B cell (primary cell): ENCODE results near the gene ZBTB14. TPM values are rescaled to one million over a fixed set of nuclear protein-coding genes. Genes with fewer than 3 reads are reported as not detected.

Experiments used
- ATAC-seq: fragments of 200-7000 bp; cut with Tn5 transposase; one replicate; pipeline ENCODE4 v1.10.0; 2021; ENCODE audit warnings: low read depth, mild to moderate bottlenecking, moderate number of reproducible peaks, moderate library complexity
- CTCF ChIA-PET: fragments of 350-600 bp; sonication (Branson Sonifier 250); formaldehyde crosslinking; loops from one replicate; lab custom pipeline; 2021; ENCODE audit warnings: antibody characterized with exemption, inconsistent platforms; lab: Charles Lee
- POLR2A ChIA-PET: fragments of 350-600 bp; sonication (Branson Sonifier 250); formaldehyde crosslinking; loops from one replicate; lab custom pipeline; 2021; ENCODE audit warnings: antibody characterized with exemption; lab: Charles Lee
- DNase-seq: peaks from one replicate; pipeline ENCODE4 v3.0.0; 2013
- H2AFZ ChIP-seq: 2 replicates; pipeline ENCODE4 v1.6.1; 2012; ENCODE audit warnings: mild to moderate bottlenecking, low read depth, low read length; ENCODE audit not compliant: insufficient read depth, poor library complexity, severe bottlenecking
- H3K27ac ChIP-seq, 2 donors: 1 replicate in 1 of 2; 2 replicates in 1 of 2; pipeline ENCODE4 v1.5.1; 2012 to 2013; ENCODE audit warnings: low read length in 2 of 2, mild to moderate bottlenecking in 2 of 2, moderate library complexity in 1 of 2
- H3K27me3 ChIP-seq, 4 experiments: fragments of 200-600 bp in 1 of 4; sonication (generic) in 1 of 4; replicated peaks in 1 of 4; 1 replicate in 2 of 4; 2 replicates in 2 of 4; pipeline versions ENCODE4 v1.6.1 to v1.7.0; 2013 to 2016; ENCODE audit warnings: low read length in 3 of 4, mild to moderate bottlenecking in 2 of 4, mixed read lengths in 1 of 4, moderate library complexity in 1 of 4; ENCODE audit not compliant: insufficient read depth in 4 of 4, control insufficient read depth in 3 of 4; ENCODE audit errors: control extremely low read depth in 1 of 4
- H3K36me3 ChIP-seq, 2 experiments: replicated peaks in 1 of 2; 1 replicate in 1 of 2; 2 replicates in 1 of 2; pipeline versions ENCODE4 v1.6.1 to v1.7.1; 2013; ENCODE audit warnings: low read length in 1 of 2; ENCODE audit not compliant: insufficient read depth in 2 of 2, control insufficient read depth in 1 of 2; ENCODE audit errors: control extremely low read depth in 1 of 2, extremely low read depth in 1 of 2
- H3K4me1 ChIP-seq, 2 donors: fragments of 200-600 bp in 1 of 2; sonication (generic) in 1 of 2; 1 replicate in 1 of 2; 2 replicates in 1 of 2; pipeline versions ENCODE4 v1.5.1 to v1.6.1; 2013 to 2017; ENCODE audit warnings: low read length in 2 of 2; ENCODE audit not compliant: control insufficient read depth in 2 of 2, insufficient read depth in 2 of 2
- H3K4me2 ChIP-seq: replicated peaks from 2 replicates; pipeline ENCODE3; 2012; ENCODE audit warnings: mild to moderate bottlenecking, low read depth, low read length; ENCODE audit not compliant: poor library complexity, severe bottlenecking
- H3K4me3 ChIP-seq, 5 experiments: fragments of 200-600 bp in 1 of 5; sonication (generic) in 1 of 5; 1 replicate in 3 of 5; 2 replicates in 2 of 5; pipeline versions ENCODE4 v1.5.1 to v1.7.0; 2011 to 2016; ENCODE audit warnings: low read length in 4 of 5, mild to moderate bottlenecking in 4 of 5, low read depth in 2 of 5, control low read depth in 1 of 5, moderate library complexity in 1 of 5; ENCODE audit not compliant: insufficient read depth in 1 of 5; ENCODE audit errors: control extremely low read depth in 1 of 5, extremely low read depth in 1 of 5
- H3K79me2 ChIP-seq: fragments of 200-600 bp; sonication (generic); one replicate; pipeline ENCODE4 v1.6.0; 2016; ENCODE audit warnings: low read length; ENCODE audit not compliant: control insufficient read depth, insufficient read depth
- H3K9ac ChIP-seq: fragments of 200-600 bp; sonication (generic); 2 replicates; pipeline ENCODE4 v1.6.1; 2017; ENCODE audit warnings: mild to moderate bottlenecking, low read length, moderate library complexity
- H3K9me3 ChIP-seq, 3 donors: one replicate each; pipeline versions ENCODE4 v1.6.1 to v1.7.1; 2013; ENCODE audit warnings: low read length in 2 of 3; ENCODE audit not compliant: control insufficient read depth in 2 of 3, insufficient read depth in 1 of 3; ENCODE audit errors: control extremely low read depth in 1 of 3
- H4K20me1 ChIP-seq: 2 replicates; pipeline ENCODE4 v1.6.0; 2012; ENCODE audit warnings: mild to moderate bottlenecking, low read length; ENCODE audit not compliant: insufficient read depth, control insufficient read depth, poor library complexity, severe bottlenecking
- H3K27ac Mint-ChIP-seq: one replicate; pipeline ENCODE4 v1.8.0; 2021; ENCODE audit warnings: mixed read lengths
- H3K27me3 Mint-ChIP-seq: one replicate; pipeline ENCODE4 v1.8.0; 2021; ENCODE audit warnings: mixed read lengths
- H3K4me1 Mint-ChIP-seq: one replicate; pipeline ENCODE4 v1.8.0; 2021; ENCODE audit warnings: mixed read lengths
- H3K4me3 Mint-ChIP-seq: one replicate; pipeline ENCODE4 v1.8.0; 2021; ENCODE audit warnings: mixed read lengths
- H3K9me3 Mint-ChIP-seq: one replicate; pipeline ENCODE4 v1.8.0; 2022; ENCODE audit warnings: mixed read lengths; ENCODE audit not compliant: insufficient read depth
- EZH2 ChIP-seq: IDR thresholded peaks from 2 replicates; pipeline ENCODE4 v1.6.1; 2012; ENCODE audit warnings: borderline replicate concordance, low read depth, mild to moderate bottlenecking, moderate library complexity, low read length; ENCODE audit not compliant: insufficient read depth, poor library complexity, severe bottlenecking
- intact Hi-C: fragments of 100-400 bp; cut with micrococcal nuclease; formaldehyde crosslinking; loops from one replicate; pipeline ENCODE4 v1.10.0; 2022
- polyA plus RNA-seq: library from polyadenylated mRNA; depleted of rRNA; stranded (reverse); fragments of >200 nt; gene quantifications from 2 replicates; pipeline ENCODE4 v1.2.3, GENCODE V29; 2012
- total RNA-seq, 2 donors: library from RNA; stranded (reverse); fragments of 120-200 nt in 1 of 2; gene quantifications; 1 replicate in 1 of 2; 2 replicates in 1 of 2; pipeline versions ENCODE4 v1.2.3 to v1.2.4, GENCODE V29; 2013 to 2022
- TF ChIP-seq, protein P1 (sequence below): fragments of 200-600 bp; IDR thresholded peaks from one replicate; pipeline ENCODE4 v1.8.0; 2022; ENCODE audit warnings: antibody characterized with exemption, mild to moderate bottlenecking

ZBTB14 gene
- total and polyA plus RNA-seq, 2 donors (not counting 1 experiment from before 2014, with no cell fraction given) = 12.3 to 34.2 TPM

- POLR2A ChIA-PET = no interaction called here
- Mint-ChIP-seq H3K4me3 (no peak overlapping the region), H3K27me3 (peaks cover 8% of the 10 kb centered on the region), H3K4me1 (peaks cover 3% of the 10 kb centered on the region), H3K9me3 (no peaks in the 10 kb centered on the region), H3K27ac (no peak overlapping the region)
- no peak overlapping the region for H3K4me2 ChIP-seq
- CTCF ChIA-PET = no interaction called here
- H4K20me1 ChIP-seq = no peaks in the 10 kb centered on the region
- no peak overlapping the region for H3K9ac ChIP-seq
- ATAC-seq (no peak), DNase-seq (no peak)
- H3K4me3 ChIP-seq = no peak overlapping the region
- H3K4me1 ChIP-seq = no peaks in the 10 kb centered on the region
- no peak for TF ChIP-seq EZH2
- TF ChIP-seq, protein P1, sequence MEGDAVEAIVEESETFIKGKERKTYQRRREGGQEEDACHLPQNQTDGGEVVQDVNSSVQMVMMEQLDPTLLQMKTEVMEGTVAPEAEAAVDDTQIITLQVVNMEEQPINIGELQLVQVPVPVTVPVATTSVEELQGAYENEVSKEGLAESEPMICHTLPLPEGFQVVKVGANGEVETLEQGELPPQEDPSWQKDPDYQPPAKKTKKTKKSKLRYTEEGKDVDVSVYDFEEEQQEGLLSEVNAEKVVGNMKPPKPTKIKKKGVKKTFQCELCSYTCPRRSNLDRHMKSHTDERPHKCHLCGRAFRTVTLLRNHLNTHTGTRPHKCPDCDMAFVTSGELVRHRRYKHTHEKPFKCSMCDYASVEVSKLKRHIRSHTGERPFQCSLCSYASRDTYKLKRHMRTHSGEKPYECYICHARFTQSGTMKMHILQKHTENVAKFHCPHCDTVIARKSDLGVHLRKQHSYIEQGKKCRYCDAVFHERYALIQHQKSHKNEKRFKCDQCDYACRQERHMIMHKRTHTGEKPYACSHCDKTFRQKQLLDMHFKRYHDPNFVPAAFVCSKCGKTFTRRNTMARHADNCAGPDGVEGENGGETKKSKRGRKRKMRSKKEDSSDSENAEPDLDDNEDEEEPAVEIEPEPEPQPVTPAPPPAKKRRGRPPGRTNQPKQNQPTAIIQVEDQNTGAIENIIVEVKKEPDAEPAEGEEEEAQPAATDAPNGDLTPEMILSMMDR = no peak
- no peaks in the 10 kb centered on the region for H3K9me3 ChIP-seq
- intact Hi-C loops = no loop called here
- no peaks in the 10 kb centered on the region for H3K36me3 ChIP-seq
- no peaks in the 10 kb centered on the region for H3K79me2 ChIP-seq
- peaks cover 0 to 4% (median 0%) of the 10 kb centered on the region in 4 experiments for H3K27me3 ChIP-seq
- no peak overlapping the region for H3K27ac ChIP-seq
- H2AFZ ChIP-seq = no peak overlapping the region
These were observed 44.9 kb downstream of the ZBTB14 start for GRCh38 chr18:5250603-5251002.

GRCh38 chr18:5244941-5245340 is 50.6 kb downstream of the ZBTB14 start:
- no peaks in the 10 kb centered on the region for H3K4me1 ChIP-seq
- H3K9ac ChIP-seq = no peak overlapping the region
- intact Hi-C loops = no loop called here
- ATAC-seq = no peak
- peaks cover 2 to 14% of the 10 kb centered on the region in 2 experiments for H3K36me3 ChIP-seq
- H3K9me3 ChIP-seq = no peaks in the 10 kb centered on the region
- POLR2A ChIA-PET = no interaction called here
- Mint-ChIP-seq H3K27ac (no peak overlapping the region), H3K27me3 (no peaks in the 10 kb centered on the region), H3K9me3 (no peaks in the 10 kb centered on the region), H3K4me1 (peaks cover 11% of the 10 kb centered on the region), H3K4me3 (no peak overlapping the region)
- no peak for TF ChIP-seq EZH2
- TF ChIP-seq, protein P1 = no peak
- no peak for DNase-seq
- no peaks in the 10 kb centered on the region for H4K20me1 ChIP-seq
- H3K4me2 ChIP-seq = no peak overlapping the region
- H2AFZ ChIP-seq = no peak overlapping the region
- H3K4me3 ChIP-seq = no peak overlapping the region
- H3K27ac ChIP-seq = no peak overlapping the region
- H3K79me2 ChIP-seq = no peaks in the 10 kb centered on the region
- H3K27me3 ChIP-seq = no peaks in the 10 kb centered on the region
- CTCF ChIA-PET = no interaction called here
